Activated CD4-positive, alpha-beta T cell treated with anti-CD3 and anti-CD28 coated beads, Interleukin-2, amount 10 ng/mL, durations not matched to agents 7 days and 5 days (primary cell): ENCODE results near the gene EXOSC2. TPM values are rescaled to one million over a fixed set of nuclear protein-coding genes. Genes with fewer than 3 reads are reported as not detected.

Experiments
- CTCF ChIA-PET: fragments of 350-600 bp; sonication (Branson Sonifier 250); formaldehyde crosslinking; loops from one replicate; lab custom pipeline; 2021; ENCODE audit warnings: antibody characterized with exemption; lab: Charles Lee
- POLR2A ChIA-PET: fragments of 350-600 bp; sonication (Branson Sonifier 250); formaldehyde crosslinking; loops from one replicate; lab custom pipeline; 2021; ENCODE audit warnings: antibody characterized with exemption; lab: Charles Lee
- DNase-seq: peaks from one replicate; pipeline ENCODE4 v3.0.0-alpha.2; 2020
- H3K27ac Mint-ChIP-seq: one replicate; pipeline ENCODE4 v1.8.0; 2021; ENCODE audit warnings: mild to moderate bottlenecking, moderate library complexity, mixed read lengths
- H3K27me3 Mint-ChIP-seq: one replicate; pipeline ENCODE4 v1.8.0; 2021; ENCODE audit warnings: mixed read lengths
- H3K36me3 Mint-ChIP-seq: one replicate; pipeline ENCODE4 v1.8.0; 2021; ENCODE audit warnings: low read depth, mixed read lengths
- H3K4me1 Mint-ChIP-seq: one replicate; pipeline ENCODE4 v1.8.0; 2021; ENCODE audit warnings: mixed read lengths
- H3K4me3 Mint-ChIP-seq: one replicate; pipeline ENCODE4 v1.8.0; 2021; ENCODE audit warnings: mild to moderate bottlenecking, moderate library complexity, mixed read lengths
- H3K9me3 Mint-ChIP-seq: one replicate; pipeline ENCODE4 v1.8.0; 2021; ENCODE audit warnings: mixed read lengths
- total RNA-seq, 2 experiments: library from RNA; stranded (reverse); gene quantifications; one replicate each; pipeline ENCODE4 v1.2.3, GENCODE V29; 2021

The EXOSC2 gene
- total RNA-seq, 2 experiments from 2014 or later, result 49.7 to 60.8 TPM

DNA sequence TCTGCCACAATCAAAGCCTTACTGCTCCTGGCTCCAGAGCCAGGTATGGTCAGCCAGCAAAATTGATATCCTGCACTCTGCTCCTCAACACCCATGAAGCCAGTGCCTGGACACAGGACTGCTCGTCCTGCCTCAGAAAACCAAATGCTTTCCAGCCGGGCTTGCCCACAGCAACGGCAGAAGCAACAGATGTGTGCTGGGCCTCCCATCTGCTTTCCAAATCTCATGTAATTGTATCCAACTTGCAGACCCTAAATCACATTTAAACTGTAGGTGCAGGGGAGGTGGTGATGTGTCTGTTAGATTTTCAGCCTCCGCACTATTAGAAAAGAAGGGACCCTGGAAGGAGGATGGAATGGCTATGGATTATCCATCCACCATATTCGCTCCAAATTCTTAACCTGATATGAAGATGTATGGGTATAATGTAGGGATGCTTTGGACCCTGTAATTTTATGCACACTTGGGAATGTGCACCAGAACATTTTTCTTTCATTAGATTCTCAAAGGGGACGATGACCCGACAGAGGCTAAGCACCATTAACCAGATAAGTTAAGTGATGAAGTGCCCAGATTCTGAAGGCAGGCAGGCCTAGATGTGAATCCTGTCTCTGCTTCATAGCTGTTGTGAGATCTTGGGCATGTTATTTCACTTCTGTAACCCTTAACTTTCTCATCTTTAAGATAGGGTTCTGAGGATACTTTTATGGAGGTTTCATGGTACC is 58.2 kb downstream of the EXOSC2 start:
- Mint-ChIP-seq H3K27ac (no peak overlapping the region), H3K27me3 (no peaks in the 10 kb centered on the region), H3K4me1 (no peaks in the 10 kb centered on the region), H3K4me3 (no peak overlapping the region), H3K9me3 (no peaks in the 10 kb centered on the region), H3K36me3 (no peaks in the 10 kb centered on the region)
- DNase-seq, result no peak
- ChIA-PET CTCF (no interaction called here), POLR2A (no interaction called here)

Other genes with a start within 250 kb of the EXOSC2 start
- 1 to 10 TPM; 3.3 to 3.9 TPM for gene ASS1, start 248.8 kb upstream of the EXOSC2 start, total RNA-seq
- gene FUBP3, start 114.2 kb upstream of the EXOSC2 start, total RNA-seq, result 10 to 100 TPM; 34.2 to 34.5 TPM
- not detected for gene PRDM12, start 29.2 kb upstream of the EXOSC2 start, total RNA-seq
- gene ABL1, start 141.5 kb downstream of the EXOSC2 start, total RNA-seq, result 10 to 100 TPM; 33.5 to 37.3 TPM
- not detected for gene QRFP, start 203.0 kb downstream of the EXOSC2 start, total RNA-seq
- not detected for gene FIBCD1, start 245.5 kb downstream of the EXOSC2 start, total RNA-seq